ENCODE data around the gene PLEKHG5. TPM values are rescaled to one million over a fixed set of nuclear protein-coding genes. Genes with fewer than 3 reads are reported as not detected.

The PLEKHG5 gene
- total and polyA plus RNA-seq, 4 donors = 0.28 to 1.9 (median 1.1) TPM

DNA sequence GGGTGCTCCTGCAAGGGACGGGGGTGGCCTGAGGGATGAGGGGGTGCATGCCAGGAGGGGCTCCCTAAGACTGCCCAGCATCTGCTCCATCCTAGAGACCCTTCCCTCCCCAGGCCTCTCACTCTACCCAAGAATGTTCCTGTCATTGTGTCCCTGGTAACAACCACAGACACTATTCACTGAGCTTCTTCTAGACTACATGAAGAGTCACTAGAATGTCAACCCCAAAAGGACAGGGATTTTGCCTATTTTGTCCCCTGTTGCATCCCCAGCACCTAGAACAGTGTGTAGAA is 28.4 kb downstream of the PLEKHG5 start:
- H3K36me3 ChIP-seq (ENCODE audit: control insufficient read depth in 4 of 4, insufficient read depth in 3 of 4, low read depth in 1 of 4, low read length in 3 of 4) = peaks cover 0 to 4% (median 1%) of the 10 kb centered on the region in 4 donors
- no peak for DNase-seq (ENCODE audit: low spot score)
- no peak overlapping the region for H3K27ac ChIP-seq (ENCODE audit: low read depth in 1 of 2, low read length in 2 of 2)
- peaks cover 0 to 20% (median 8%) of the 10 kb centered on the region in 4 donors for H3K4me1 ChIP-seq (ENCODE audit: control insufficient read depth in 4 of 4, insufficient read depth in 4 of 4, low read length in 3 of 4)
- H3K9ac ChIP-seq (ENCODE audit: low read depth in 1 of 2, low read length in 2 of 2) = no peak overlapping the region
- no peak overlapping the region for H3K4me3 ChIP-seq (ENCODE audit: low read depth in 1 of 3, low read length in 3 of 3)
- TF ChIP-seq SP1 (IDR thresholded peaks at IDR 0.05) = no peak
- TF ChIP-seq YY1 (IDR thresholded peaks at IDR 0.05) = no peak
- TF ChIP-seq HNF4A (conservative IDR thresholded peaks at IDR 0.05) = no peak
- no peak for TF ChIP-seq FOXA2 (IDR thresholded peaks at IDR 0.05)
- no peak for TF ChIP-seq GABPA (IDR thresholded peaks at IDR 0.05 in 1 of 2, conservative IDR thresholded peaks at IDR 0.05 in 1 of 2)
- TF ChIP-seq, protein P1, sequence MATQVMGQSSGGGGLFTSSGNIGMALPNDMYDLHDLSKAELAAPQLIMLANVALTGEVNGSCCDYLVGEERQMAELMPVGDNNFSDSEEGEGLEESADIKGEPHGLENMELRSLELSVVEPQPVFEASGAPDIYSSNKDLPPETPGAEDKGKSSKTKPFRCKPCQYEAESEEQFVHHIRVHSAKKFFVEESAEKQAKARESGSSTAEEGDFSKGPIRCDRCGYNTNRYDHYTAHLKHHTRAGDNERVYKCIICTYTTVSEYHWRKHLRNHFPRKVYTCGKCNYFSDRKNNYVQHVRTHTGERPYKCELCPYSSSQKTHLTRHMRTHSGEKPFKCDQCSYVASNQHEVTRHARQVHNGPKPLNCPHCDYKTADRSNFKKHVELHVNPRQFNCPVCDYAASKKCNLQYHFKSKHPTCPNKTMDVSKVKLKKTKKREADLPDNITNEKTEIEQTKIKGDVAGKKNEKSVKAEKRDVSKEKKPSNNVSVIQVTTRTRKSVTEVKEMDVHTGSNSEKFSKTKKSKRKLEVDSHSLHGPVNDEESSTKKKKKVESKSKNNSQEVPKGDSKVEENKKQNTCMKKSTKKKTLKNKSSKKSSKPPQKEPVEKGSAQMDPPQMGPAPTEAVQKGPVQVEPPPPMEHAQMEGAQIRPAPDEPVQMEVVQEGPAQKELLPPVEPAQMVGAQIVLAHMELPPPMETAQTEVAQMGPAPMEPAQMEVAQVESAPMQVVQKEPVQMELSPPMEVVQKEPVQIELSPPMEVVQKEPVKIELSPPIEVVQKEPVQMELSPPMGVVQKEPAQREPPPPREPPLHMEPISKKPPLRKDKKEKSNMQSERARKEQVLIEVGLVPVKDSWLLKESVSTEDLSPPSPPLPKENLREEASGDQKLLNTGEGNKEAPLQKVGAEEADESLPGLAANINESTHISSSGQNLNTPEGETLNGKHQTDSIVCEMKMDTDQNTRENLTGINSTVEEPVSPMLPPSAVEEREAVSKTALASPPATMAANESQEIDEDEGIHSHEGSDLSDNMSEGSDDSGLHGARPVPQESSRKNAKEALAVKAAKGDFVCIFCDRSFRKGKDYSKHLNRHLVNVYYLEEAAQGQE (IDR thresholded peaks at IDR 0.05) = no peak
- TF ChIP-seq, protein P2, sequence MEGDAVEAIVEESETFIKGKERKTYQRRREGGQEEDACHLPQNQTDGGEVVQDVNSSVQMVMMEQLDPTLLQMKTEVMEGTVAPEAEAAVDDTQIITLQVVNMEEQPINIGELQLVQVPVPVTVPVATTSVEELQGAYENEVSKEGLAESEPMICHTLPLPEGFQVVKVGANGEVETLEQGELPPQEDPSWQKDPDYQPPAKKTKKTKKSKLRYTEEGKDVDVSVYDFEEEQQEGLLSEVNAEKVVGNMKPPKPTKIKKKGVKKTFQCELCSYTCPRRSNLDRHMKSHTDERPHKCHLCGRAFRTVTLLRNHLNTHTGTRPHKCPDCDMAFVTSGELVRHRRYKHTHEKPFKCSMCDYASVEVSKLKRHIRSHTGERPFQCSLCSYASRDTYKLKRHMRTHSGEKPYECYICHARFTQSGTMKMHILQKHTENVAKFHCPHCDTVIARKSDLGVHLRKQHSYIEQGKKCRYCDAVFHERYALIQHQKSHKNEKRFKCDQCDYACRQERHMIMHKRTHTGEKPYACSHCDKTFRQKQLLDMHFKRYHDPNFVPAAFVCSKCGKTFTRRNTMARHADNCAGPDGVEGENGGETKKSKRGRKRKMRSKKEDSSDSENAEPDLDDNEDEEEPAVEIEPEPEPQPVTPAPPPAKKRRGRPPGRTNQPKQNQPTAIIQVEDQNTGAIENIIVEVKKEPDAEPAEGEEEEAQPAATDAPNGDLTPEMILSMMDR (IDR thresholded peaks at IDR 0.05; ENCODE audit: low read depth, low read length, missing input control) = no peak
- TF ChIP-seq EGR1 (IDR thresholded peaks at IDR 0.05; ENCODE audit: low read depth in 2 of 2) = no peak
- no peak for TF ChIP-seq HNF4G (IDR thresholded peaks at IDR 0.05)
- H3K27me3 ChIP-seq (ENCODE audit: control insufficient read depth in 4 of 4, insufficient read depth in 4 of 4, low read length in 3 of 4) = no peaks in the 10 kb centered on the region
- no peaks in the 10 kb centered on the region for H3K9me3 ChIP-seq (ENCODE audit: control insufficient read depth in 4 of 4, low read length in 3 of 4)
- 74% methylated on average over 1 of the region's 1 CpG for WGBS

DNA sequence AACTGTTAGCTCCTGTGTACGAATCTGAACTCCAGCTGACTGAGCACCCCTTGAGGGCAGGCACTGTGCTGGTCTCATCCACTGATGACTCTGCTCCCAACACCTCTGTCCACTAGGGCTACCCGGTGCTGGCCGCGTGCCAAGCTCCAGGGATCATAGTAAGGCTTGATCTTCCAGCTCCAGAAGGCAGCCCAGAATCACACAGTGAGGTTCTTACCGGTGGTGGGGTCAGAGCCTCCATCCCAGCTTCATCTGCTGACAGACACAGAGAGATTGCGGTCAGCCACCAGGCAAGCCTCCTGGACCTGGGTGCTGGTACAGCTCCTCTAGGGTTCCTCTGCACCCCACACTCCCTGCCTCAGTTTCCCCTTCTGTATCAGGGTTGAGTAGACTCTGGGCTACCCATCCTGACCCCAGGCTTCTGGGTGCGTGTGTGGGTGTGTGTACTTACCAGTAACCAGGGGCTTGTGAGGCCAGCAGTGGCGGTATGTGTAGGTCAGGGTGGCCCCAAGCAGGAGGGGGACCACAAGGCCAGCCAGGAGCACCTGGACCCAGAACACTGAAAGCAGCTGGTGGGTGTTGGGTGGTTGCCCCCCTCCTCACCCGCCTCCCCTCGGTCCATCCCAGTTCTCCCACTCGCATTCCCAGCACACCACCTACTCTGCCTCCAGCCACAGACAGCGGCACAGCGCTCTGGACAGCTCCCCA is 28.9 kb downstream of the PLEKHG5 start:
- WGBS = 82% methylated on average over 13 of the region's 13 CpGs
- DNase-seq (ENCODE audit: low spot score) = no peak
- Histone ChIP-seq H3K27ac (ENCODE audit: low read depth in 1 of 2, low read length in 2 of 2) (no peak overlapping the region), H3K4me3 (ENCODE audit: low read depth in 1 of 3, low read length in 3 of 3) (no peak overlapping the region), H3K9me3 (ENCODE audit: control insufficient read depth in 4 of 4, low read length in 3 of 4) (no peaks in the 10 kb centered on the region), H3K4me1 (ENCODE audit: control insufficient read depth in 4 of 4, insufficient read depth in 4 of 4, low read length in 3 of 4) (peaks cover 0 to 20% (median 8%) of the 10 kb centered on the region in 4 donors), H3K9ac (ENCODE audit: low read depth in 1 of 2, low read length in 2 of 2) (no peak overlapping the region), H3K27me3 (ENCODE audit: control insufficient read depth in 4 of 4, insufficient read depth in 4 of 4, low read length in 3 of 4) (no peaks in the 10 kb centered on the region), H3K36me3 (ENCODE audit: control insufficient read depth in 4 of 4, insufficient read depth in 3 of 4, low read depth in 1 of 4, low read length in 3 of 4) (peaks cover 0 to 4% (median 1%) of the 10 kb centered on the region in 4 donors)
- TF ChIP-seq TAF1 (conservative IDR thresholded peaks at IDR 0.05) (no peak), JUND (IDR thresholded peaks at IDR 0.05) (no peak), YY1 (IDR thresholded peaks at IDR 0.05) (no peak), HNF4A (conservative IDR thresholded peaks at IDR 0.05) (no peak), SP1 (IDR thresholded peaks at IDR 0.05) (no peak), RXRA (IDR thresholded peaks at IDR 0.05) (no peak), GABPA (IDR thresholded peaks at IDR 0.05 in 1 of 2, conservative IDR thresholded peaks at IDR 0.05 in 1 of 2) (no peak)
- TF ChIP-seq, protein P1 (IDR thresholded peaks at IDR 0.05) = no peak
- TF ChIP-seq, protein P3, sequence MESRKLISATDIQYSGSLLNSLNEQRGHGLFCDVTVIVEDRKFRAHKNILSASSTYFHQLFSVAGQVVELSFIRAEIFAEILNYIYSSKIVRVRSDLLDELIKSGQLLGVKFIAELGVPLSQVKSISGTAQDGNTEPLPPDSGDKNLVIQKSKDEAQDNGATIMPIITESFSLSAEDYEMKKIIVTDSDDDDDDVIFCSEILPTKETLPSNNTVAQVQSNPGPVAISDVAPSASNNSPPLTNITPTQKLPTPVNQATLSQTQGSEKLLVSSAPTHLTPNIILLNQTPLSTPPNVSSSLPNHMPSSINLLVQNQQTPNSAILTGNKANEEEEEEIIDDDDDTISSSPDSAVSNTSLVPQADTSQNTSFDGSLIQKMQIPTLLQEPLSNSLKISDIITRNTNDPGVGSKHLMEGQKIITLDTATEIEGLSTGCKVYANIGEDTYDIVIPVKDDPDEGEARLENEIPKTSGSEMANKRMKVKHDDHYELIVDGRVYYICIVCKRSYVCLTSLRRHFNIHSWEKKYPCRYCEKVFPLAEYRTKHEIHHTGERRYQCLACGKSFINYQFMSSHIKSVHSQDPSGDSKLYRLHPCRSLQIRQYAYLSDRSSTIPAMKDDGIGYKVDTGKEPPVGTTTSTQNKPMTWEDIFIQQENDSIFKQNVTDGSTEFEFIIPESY (IDR thresholded peaks at IDR 0.05) = no peak
- TF ChIP-seq, protein P2 (IDR thresholded peaks at IDR 0.05; ENCODE audit: low read depth, low read length, missing input control) = no peak
- TF ChIP-seq, protein P4, sequence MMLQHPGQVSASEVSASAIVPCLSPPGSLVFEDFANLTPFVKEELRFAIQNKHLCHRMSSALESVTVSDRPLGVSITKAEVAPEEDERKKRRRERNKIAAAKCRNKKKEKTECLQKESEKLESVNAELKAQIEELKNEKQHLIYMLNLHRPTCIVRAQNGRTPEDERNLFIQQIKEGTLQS (IDR thresholded peaks at IDR 0.05) = no peak
